GM23248 (cell line): ENCODE data around the gene EPX. TPM values are rescaled to one million over a fixed set of nuclear protein-coding genes. Genes with fewer than 3 reads are reported as not detected.

ENCODE experiments used
- DNase-seq: peaks from one replicate; pipeline ENCODE4 v3.0.0-alpha.2; 2015
- H2AFZ ChIP-seq: fragments of 200-600 bp; sonication (generic); 2 replicates; pipeline ENCODE4 v1.6.1; 2016; ENCODE audit warnings: antibody characterized with exemption
- H3F3A ChIP-seq: fragments of 200-600 bp; sonication (generic); 2 replicates; pipeline ENCODE4 v1.6.1; 2016; ENCODE audit warnings: mild to moderate bottlenecking, antibody characterized with exemption, mixed run types; ENCODE audit not compliant: insufficient read depth
- H3K27ac ChIP-seq: fragments of 200-600 bp; sonication (generic); 2 replicates; pipeline ENCODE4 v1.5.1; 2016; ENCODE audit warnings: mild to moderate bottlenecking
- H3K27me3 ChIP-seq: fragments of 200-600 bp; sonication (generic); replicated peaks from 2 replicates; pipeline ENCODE4 v1.6.1; 2016; ENCODE audit warnings: mild to moderate bottlenecking; ENCODE audit not compliant: insufficient read depth
- H3K36me3 ChIP-seq: fragments of 200-600 bp; sonication (generic); 2 replicates; pipeline ENCODE4 v1.6.1; 2016; ENCODE audit warnings: low read depth, mild to moderate bottlenecking
- H3K4me1 ChIP-seq: fragments of 200-600 bp; sonication (generic); 2 replicates; pipeline ENCODE4 v1.6.1; 2016; ENCODE audit warnings: mild to moderate bottlenecking; ENCODE audit not compliant: insufficient read depth
- H3K4me2 ChIP-seq: fragments of 200-600 bp; sonication (generic); one replicate; pipeline ENCODE4 v1.6.1; 2016; ENCODE audit warnings: mild to moderate bottlenecking; ENCODE audit not compliant: unreplicated experiment
- H3K4me3 ChIP-seq: fragments of 200-600 bp; sonication (generic); 2 replicates; pipeline ENCODE4 v1.5.1; 2016; ENCODE audit warnings: mild to moderate bottlenecking
- H3K79me2 ChIP-seq: fragments of 200-600 bp; sonication (generic); 2 replicates; pipeline ENCODE4 v1.6.1; 2016; ENCODE audit warnings: mild to moderate bottlenecking; ENCODE audit not compliant: insufficient read depth
- H3K9ac ChIP-seq: fragments of 200-600 bp; sonication (generic); 2 replicates; pipeline ENCODE4 v1.6.1; 2016; ENCODE audit warnings: mild to moderate bottlenecking
- H3K9me2 ChIP-seq: fragments of 200-600 bp; sonication (generic); 2 replicates; pipeline ENCODE4 v1.6.1; 2016; ENCODE audit warnings: mixed run types, mild to moderate bottlenecking, moderate library complexity; ENCODE audit not compliant: insufficient read depth
- H3K9me3 ChIP-seq: fragments of 200-600 bp; sonication (generic); one replicate; pipeline ENCODE4 v1.6.1; 2017; ENCODE audit warnings: low read depth
- H4K20me1 ChIP-seq: fragments of 200-600 bp; sonication (generic); 2 replicates; pipeline ENCODE4 v1.6.0; 2016; ENCODE audit not compliant: insufficient read depth
- EZH2 ChIP-seq: fragments of 200-600 bp; sonication (generic); IDR thresholded peaks from 2 replicates; pipeline ENCODE4 v1.6.1; 2018; ENCODE audit warnings: antibody characterized with exemption, mild to moderate bottlenecking; ENCODE audit not compliant: insufficient read depth, poor library complexity, severe bottlenecking
- EZH2phosphoT487 ChIP-seq: fragments of 200-600 bp; sonication (generic); IDR thresholded peaks from 2 replicates; pipeline ENCODE4 v1.6.1; 2018; ENCODE audit warnings: antibody characterized with exemption, moderate library complexity, mild to moderate bottlenecking, low read depth; ENCODE audit not compliant: insufficient read depth
- WGBS, 2 experiments: methylation state at CpG; one replicate each; pipeline ENCODE4 v1.1.6; 2015 to 2017; ENCODE audit warnings: low lambda C conversion rate in 2 of 2, low coverage in 1 of 2; ENCODE audit errors: missing lambda C conversion rate in 2 of 2; 5-methylcytosine and 5-hydroxymethylcytosine counted together
- in situ Hi-C: fragments of 300-500 bp; cut with MboI; formaldehyde crosslinking; loops from 2 replicates; pipeline ENCODE4 v1.15.0; 2020
- polyA plus RNA-seq: library from polyadenylated mRNA; unstranded; fragments of >200 nt; fragmentation: Nextera tagmentation; extraction: Ambion mirVana; gene quantifications from 2 replicates; pipeline ENCODE4 v1.2.1, GENCODE V29; 2016
- total RNA-seq: library from RNA; depleted of rRNA; stranded (reverse); fragments of >200 nt; shearing (Covaris generic); gene quantifications from 2 replicates; pipeline ENCODE4 v1.2.3, GENCODE V29; 2014

The EPX gene
- total and polyA plus RNA-seq, 2 experiments from 2014 or later = not detected

- Histone ChIP-seq H3F3A (peaks cover 4% of the 10 kb centered on the region; the same call in 1 of the 2 replicates), H3K4me3 (peak overlapping the region; percentile 86), H3K27ac (peak overlapping the region; percentile 42), H3K9ac (peak overlapping the region; percentile 84), H2AFZ (peak overlapping the region; percentile 99), H3K9me2 (no peaks in the 10 kb centered on the region), H3K9me3 (no peaks in the 10 kb centered on the region), H4K20me1 (no peaks in the 10 kb centered on the region), H3K4me2 (peak overlapping the region; percentile 96), H3K36me3 (no peaks in the 10 kb centered on the region), H3K79me2 (no peaks in the 10 kb centered on the region), H3K27me3 (no peaks in the 10 kb centered on the region), H3K4me1 (peaks cover 17% of the 10 kb centered on the region)
- no peak for TF ChIP-seq EZH2
- no peak for TF ChIP-seq EZH2phosphoT487
- peak; percentile 57 for DNase-seq
- in situ Hi-C loops = no loop called here
- WGBS, 2 experiments = 59 to 63% methylated on average over 7 of the region's 7 CpGs
These were observed 27.3 kb downstream of the EPX start for GRCh38 chr17:58219789-58220183.

DNA sequence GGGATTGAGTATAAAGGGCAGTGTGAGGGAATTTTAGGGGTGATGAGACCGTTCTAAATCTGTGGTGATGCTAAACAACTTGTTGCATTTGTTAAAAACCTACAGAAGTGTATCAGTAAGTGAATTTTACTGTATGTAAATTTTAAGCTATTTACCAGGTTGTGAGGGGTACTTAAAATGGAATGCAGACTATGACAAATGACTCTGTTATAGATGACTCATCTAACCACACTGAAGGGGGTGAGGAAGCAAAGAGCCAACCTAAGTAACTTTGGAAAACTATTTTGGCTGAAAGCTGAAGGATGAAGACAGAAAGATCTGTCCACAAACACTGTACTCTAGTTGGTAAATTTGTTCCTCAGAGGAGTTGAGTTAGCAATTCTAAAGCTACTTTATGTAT, 31.8 kb downstream of the EPX start:
- TF ChIP-seq EZH2 = no peak
- no peak for TF ChIP-seq EZH2phosphoT487
- Histone ChIP-seq H3K9me3 (no peaks in the 10 kb centered on the region), H3K79me2 (no peaks in the 10 kb centered on the region), H3K4me3 (0 out of 2 replicates have a peak overlapping the region, but pooled peaks have one; percentile 9), H3F3A (peaks cover 4% of the 10 kb centered on the region; the same call in 1 of the 2 replicates), H3K36me3 (no peaks in the 10 kb centered on the region), H3K9me2 (no peaks in the 10 kb centered on the region), H3K27me3 (no peaks in the 10 kb centered on the region), H3K9ac (no peak overlapping the region), H3K4me1 (peaks cover 17% of the 10 kb centered on the region), H3K27ac (peak overlapping the region; percentile 18; the same call in 1 of the 2 replicates), H4K20me1 (no peaks in the 10 kb centered on the region), H2AFZ (no peak overlapping the region), H3K4me2 (peak overlapping the region; percentile 38)
- 38 to 40% methylated on average over 1 of the region's 1 CpG for WGBS, 2 experiments
- in situ Hi-C loops = no loop called here
- DNase-seq = peak; percentile 71

GRCh38 chr17:58227733-58228132, 35.2 kb downstream of the EPX start:
- no peaks in the 10 kb centered on the region for H3K79me2 ChIP-seq
- 75 to 81% methylated on average over 3 of the region's 3 CpGs for WGBS, 2 experiments
- no peaks in the 10 kb centered on the region for H3K36me3 ChIP-seq
- peaks cover 20% of the 10 kb centered on the region for H3F3A ChIP-seq
- no peak overlapping the region for H3K27ac ChIP-seq
- TF ChIP-seq EZH2 = no peak
- TF ChIP-seq EZH2phosphoT487 = no peak
- H3K9ac ChIP-seq = no peak overlapping the region
- in situ Hi-C loops = no loop called here
- no peaks in the 10 kb centered on the region for H3K9me2 ChIP-seq
- no peak for DNase-seq
- H4K20me1 ChIP-seq = no peaks in the 10 kb centered on the region
- H3K27me3 ChIP-seq = no peaks in the 10 kb centered on the region
- H3K9me3 ChIP-seq = no peaks in the 10 kb centered on the region
- H2AFZ ChIP-seq = no peak overlapping the region
- H3K4me1 ChIP-seq = peaks cover 26% of the 10 kb centered on the region
- no peak overlapping the region for H3K4me2 ChIP-seq
- no peak overlapping the region for H3K4me3 ChIP-seq

- Histone ChIP-seq H3K9me3 (no peaks in the 10 kb centered on the region), H3K36me3 (no peaks in the 10 kb centered on the region), H3K4me1 (peaks cover 31% of the 10 kb centered on the region), H4K20me1 (no peaks in the 10 kb centered on the region), H3K4me2 (no peak overlapping the region), H3F3A (peaks cover 20% of the 10 kb centered on the region), H2AFZ (no peak overlapping the region), H3K79me2 (no peaks in the 10 kb centered on the region), H3K9ac (no peak overlapping the region), H3K9me2 (no peaks in the 10 kb centered on the region), H3K27me3 (no peaks in the 10 kb centered on the region), H3K4me3 (no peak overlapping the region), H3K27ac (no peak overlapping the region)
- no peak for DNase-seq
- TF ChIP-seq EZH2phosphoT487 (no peak), EZH2 (no peak)
- in situ Hi-C loops = no loop called here
- WGBS, 2 experiments = 16 to 18% methylated on average over 3 of the region's 3 CpGs
These were observed 36.2 kb downstream of the EPX start for GRCh38 chr17:58228679-58229078.

- Histone ChIP-seq H3K9ac (no peak overlapping the region), H3K4me3 (no peak overlapping the region), H4K20me1 (no peaks in the 10 kb centered on the region), H3K4me1 (peaks cover 26% of the 10 kb centered on the region), H3K9me3 (no peaks in the 10 kb centered on the region), H2AFZ (no peak overlapping the region), H3K9me2 (no peaks in the 10 kb centered on the region), H3K79me2 (no peaks in the 10 kb centered on the region), H3K27me3 (no peaks in the 10 kb centered on the region), H3K27ac (no peak overlapping the region), H3K4me2 (no peak overlapping the region), H3F3A (peaks cover 20% of the 10 kb centered on the region), H3K36me3 (no peaks in the 10 kb centered on the region)
- 76 to 89% methylated on average over 1 of the region's 1 CpG for WGBS, 2 experiments
- TF ChIP-seq EZH2phosphoT487 (no peak), EZH2 (no peak)
- in situ Hi-C loops = no loop called here
- DNase-seq = no peak
These were observed 36.9 kb downstream of the EPX start for GRCh38 chr17:58229384-58229783.
